OCI-M2 (cell line): ENCODE data around the gene ATP5MG.

ENCODE experiments used
- DNase-seq: peaks from one replicate; lab custom pipeline; 2025; ENCODE audit not compliant: unreplicated experiment; lab: John Stamatoyannopoulos, UW

ATP5MG gene

DNA sequence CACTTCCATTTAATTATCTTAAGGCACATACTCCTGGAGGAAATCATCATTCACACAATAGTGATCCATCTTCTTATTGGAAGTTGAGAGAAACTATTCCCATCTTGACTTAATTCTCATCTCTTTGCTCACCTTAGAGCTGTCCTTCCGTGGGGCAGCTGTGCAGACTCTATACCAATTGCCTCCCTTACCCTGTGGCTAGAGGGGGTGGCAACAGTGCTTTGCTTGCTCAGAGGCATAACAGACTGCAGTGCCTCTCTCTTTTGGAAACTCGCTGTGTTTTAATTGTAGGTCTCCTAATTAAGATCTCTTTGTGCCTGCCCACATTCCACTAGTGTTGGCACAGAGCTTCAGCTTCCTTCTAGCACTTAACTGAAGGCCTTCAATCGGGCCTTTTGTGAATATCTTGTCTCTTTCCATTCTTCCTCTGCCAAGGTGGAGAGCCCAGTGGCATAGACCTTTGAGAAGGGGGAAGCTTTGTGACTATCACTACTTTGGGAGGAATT is 40.4 kb downstream of the ATP5MG start:
- no peak for DNase-seq

DNA sequence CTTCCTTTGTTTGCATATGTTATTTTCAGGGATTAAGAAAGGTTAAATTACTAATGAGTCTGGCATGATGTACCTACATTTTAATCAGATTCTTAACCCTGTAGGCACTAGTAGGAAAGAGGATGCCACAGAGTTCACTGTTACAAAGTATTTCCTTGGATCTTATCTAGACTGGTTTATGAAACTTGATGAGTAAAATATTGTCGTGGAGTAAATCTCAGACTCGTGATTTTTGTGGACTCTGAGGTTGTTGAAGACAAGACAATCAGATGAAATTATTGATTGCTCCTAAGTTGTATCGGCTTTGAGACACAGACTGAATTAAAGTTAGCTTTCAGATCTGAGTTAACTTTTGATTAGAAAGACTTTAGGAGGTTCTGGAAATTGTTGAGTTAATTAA is 40.9 kb downstream of the ATP5MG start:
- no peak for DNase-seq

DNA sequence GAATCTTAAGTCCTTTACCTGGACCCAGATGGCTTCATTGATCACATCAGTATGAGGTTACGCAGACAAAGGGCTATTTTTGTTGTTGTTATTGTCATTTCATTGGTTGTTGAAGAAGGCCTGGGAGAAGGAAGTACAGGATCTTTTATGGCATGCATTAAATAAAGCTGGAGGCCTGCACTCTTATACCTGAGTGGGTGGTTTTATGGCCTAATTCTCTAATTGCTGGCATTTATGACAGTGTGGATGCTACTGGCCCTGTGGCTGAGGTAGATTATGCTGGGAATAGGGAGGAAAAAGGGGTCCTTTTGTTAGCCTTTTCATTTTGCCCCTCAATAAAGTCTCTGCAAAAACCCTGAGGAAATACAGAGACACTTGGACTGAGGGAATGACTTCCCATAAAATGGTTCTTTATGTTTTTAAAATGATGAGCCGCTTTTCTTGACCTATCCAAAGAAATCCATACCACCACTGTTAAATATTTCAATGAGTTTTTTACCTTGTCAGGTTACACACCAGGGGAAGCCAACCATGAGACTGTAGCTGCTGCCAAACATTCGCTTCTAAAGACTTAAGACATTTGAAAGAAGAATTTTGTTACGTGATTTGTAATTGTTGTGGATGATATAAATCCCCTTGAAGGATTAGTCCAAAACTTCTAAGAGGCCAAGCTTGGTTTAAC is 41.6 kb downstream of the ATP5MG start:
- DNase-seq, result no peak

GRCh38 chr11:118443590-118444218 is 42.3 kb downstream of the ATP5MG start:
- DNase-seq, result no peak

DNA sequence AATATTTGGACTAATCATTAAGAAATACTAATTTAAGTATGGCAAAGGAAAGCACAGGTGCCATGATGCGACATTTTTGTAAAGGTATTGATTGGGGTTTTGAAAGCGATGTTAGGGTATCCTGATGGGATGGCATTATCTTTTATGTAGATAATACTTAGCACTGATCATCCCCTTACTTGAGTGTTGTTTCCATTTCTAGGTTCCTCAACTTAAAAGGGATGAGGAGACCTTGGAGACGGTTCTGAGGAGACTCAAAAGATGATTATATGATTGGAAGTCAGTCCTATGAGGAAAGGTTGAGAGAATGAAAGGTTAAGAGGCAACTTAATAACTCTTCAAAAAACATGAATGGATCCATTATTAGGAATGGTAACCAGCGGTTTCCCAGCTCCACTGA is 46.0 kb downstream of the ATP5MG start:
- DNase-seq, result no peak

GRCh38 chr11:118448294-118448693 is 46.9 kb downstream of the ATP5MG start:
- DNase-seq, result no peak

DNA sequence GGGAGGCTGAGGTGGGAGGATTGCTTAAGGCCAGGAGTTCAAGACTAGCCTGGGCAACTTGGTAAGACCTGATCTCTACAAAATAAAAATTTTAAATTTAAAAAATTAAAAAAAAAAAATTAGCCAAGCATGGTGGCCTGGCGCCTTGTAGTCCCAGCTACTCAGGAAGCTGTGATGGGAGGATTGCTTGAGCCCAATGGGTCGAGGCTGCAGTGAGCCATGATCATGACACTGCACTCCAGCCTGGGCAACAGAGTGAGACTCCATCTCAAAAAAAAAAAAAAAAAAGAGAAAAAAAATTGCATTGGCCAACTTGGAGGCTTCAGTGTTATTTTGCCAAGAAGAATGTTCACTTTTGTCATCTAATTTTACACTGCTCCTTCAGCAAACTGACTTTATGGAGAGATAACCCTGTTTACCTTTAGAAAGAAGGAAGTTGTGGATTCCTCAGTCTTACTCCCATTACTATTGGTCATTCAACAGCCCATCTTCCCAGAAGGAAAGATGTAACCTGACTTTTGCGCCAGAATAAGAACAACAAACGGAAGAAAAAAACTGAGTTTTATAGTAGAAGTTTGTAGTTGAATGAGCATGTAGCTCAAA is 48.0 kb downstream of the ATP5MG start:
- no peak for DNase-seq

- DNase-seq, result no peak
Measured at GRCh38 chr11:118450451-118450850, 49.0 kb downstream of the ATP5MG start.
